Transverse colon (tissue), 4 donors: ENCODE results near the gene MIR17HG. TPM values are rescaled to one million over a fixed set of nuclear protein-coding genes. Genes with fewer than 3 reads are reported as not detected.

ENCODE experiments used
- DNase-seq: peaks from one replicate; pipeline ENCODE4 v3.0.0-alpha.2; 2019
- H3K27ac ChIP-seq, 4 donors: fragments of 200-600 bp; sonication (generic); 2 replicates each; pipeline ENCODE4 v1.5.1; 2016 to 2018; ENCODE audit warnings: inconsistent platforms in 4 of 4
- H3K27me3 ChIP-seq: fragments of 200-600 bp; sonication (generic); 2 replicates; pipeline ENCODE4 v1.5.1; 2017; ENCODE audit warnings: inconsistent platforms
- H3K36me3 ChIP-seq, 4 donors: fragments of 200-600 bp; sonication (generic); 2 replicates each; pipeline ENCODE4 v1.5.1; 2017 to 2019; ENCODE audit warnings: inconsistent platforms in 4 of 4
- H3K4me1 ChIP-seq, 4 donors: fragments of 200-600 bp; sonication (generic); 2 replicates each; pipeline ENCODE4 v1.5.1; 2017 to 2020; ENCODE audit warnings: inconsistent platforms in 4 of 4
- H3K4me3 ChIP-seq, 4 donors: fragments of 200-600 bp; sonication (generic); 1 replicate in 1 of 4; 2 replicates in 3 of 4; pipeline versions ENCODE4 v1.5.1 to v1.6.1; 2017 to 2019; ENCODE audit warnings: inconsistent platforms in 4 of 4
- H3K9me3 ChIP-seq, 2 donors: fragments of 200-600 bp; sonication (generic); 2 replicates each; pipeline ENCODE4 v1.5.1; 2017 to 2019; ENCODE audit warnings: inconsistent platforms in 2 of 2
- EP300 ChIP-seq: sonication (generic); formaldehyde crosslinking; IDR thresholded peaks from one replicate; pipeline ENCODE4 v1.6.1; 2017; ENCODE audit warnings: antibody characterized with exemption, low read depth
- POLR2A ChIP-seq: fragments of 450-650 bp; IDR thresholded peaks from one replicate; pipeline ENCODE4 v1.6.1; 2016; ENCODE audit warnings: antibody characterized with exemption, mild to moderate bottlenecking, moderate library complexity
- POLR2AphosphoS5 ChIP-seq, 3 donors: sonication (generic); formaldehyde crosslinking; IDR thresholded peaks; one replicate each; pipeline ENCODE4 v1.6.1; 2016; ENCODE audit warnings: antibody characterized with exemption in 3 of 3
- WGBS, 2 donors: methylation state at CpG; one replicate each; pipeline ENCODE4 v1.1.5; 2018; ENCODE audit warnings: low coverage in 1 of 2; 5-methylcytosine and 5-hydroxymethylcytosine counted together
- in situ Hi-C, 4 donors: fragments of 200-750 bp; cut with MboI; loops; one replicate each; pipeline versions ENCODE4 v1.15.0 to v1.15.1; 2017; ENCODE audit warnings: low sequenced_read_pairs in 3 of 4, low pct_ligation_motif_present in 1 of 4, low pct_unique_long_range_greater_than_20kb in 1 of 4
- intact Hi-C: fragments of 100-400 bp; cut with DNase I; formaldehyde crosslinking; loops from one replicate; pipeline ENCODE4 v1.15.1; 2023; ENCODE audit warnings: low total_unique reads
- total RNA-seq, 4 donors: library from RNA; depleted of rRNA; stranded (reverse); fragments of >200 nt; gene quantifications; one replicate each; pipeline ENCODE4 v1.1.0, GENCODE V29; 2016
- TF ChIP-seq, protein P1 (sequence below), 5 experiments: fragments of 200-600 bp in 3 of 5; fragments of 450-650 bp in 2 of 5; sonication (generic) in 3 of 5; IDR thresholded peaks; 1 replicate in 2 of 5; 2 replicates in 3 of 5; pipeline ENCODE4 v1.5.1; 2016 to 2017; ENCODE audit warnings: antibody characterized with exemption in 5 of 5, inconsistent platforms in 3 of 5, mild to moderate bottlenecking in 2 of 5, moderate library complexity in 1 of 5

MIR17HG gene
- total RNA-seq, 4 donors from 2014 or later, result 1.1 to 8.1 (median 2.2) TPM

DNA sequence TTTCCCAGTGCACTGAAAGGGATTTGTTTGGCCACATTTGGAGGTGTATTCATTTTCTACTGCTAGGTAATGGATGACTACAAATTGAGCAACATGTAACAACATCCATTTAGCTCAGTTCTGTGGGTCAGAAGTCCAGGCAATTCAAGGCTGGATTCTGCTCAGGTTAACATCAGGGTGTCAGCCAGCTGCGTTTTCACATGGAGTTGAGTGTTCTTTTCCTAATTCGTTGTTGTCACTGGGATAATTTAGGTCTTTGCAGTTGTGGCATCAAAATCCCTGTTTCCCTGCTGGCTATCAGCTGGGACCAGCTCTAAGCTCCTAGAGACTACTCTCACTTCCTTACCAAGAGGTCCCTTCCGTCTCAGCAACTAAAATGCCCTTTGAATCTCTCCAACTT is 25.4 kb downstream of the MIR17HG start:
- H3K4me1 ChIP-seq, result no peaks in the 10 kb centered on the region
- in situ Hi-C loops (loop anchor here in 1 of 4 donors (10.0 kb wide), 1 partner anchor 352 kb away; no protein-coding TSS in a partner anchor), intact Hi-C loops (no loop called here)
- H3K4me3 ChIP-seq, result no peak overlapping the region
- no peak overlapping the region for H3K27ac ChIP-seq
- H3K27me3 ChIP-seq, result no peaks in the 10 kb centered on the region
- 62 to 63% methylated on average over 3 of the region's 3 CpGs for WGBS, 2 donors
- H3K9me3 ChIP-seq, result no peaks in the 10 kb centered on the region
- no peak for DNase-seq
- H3K36me3 ChIP-seq, result no peaks in the 10 kb centered on the region
- TF ChIP-seq POLR2AphosphoS5 (IDR thresholded peaks at IDR 0.05), result no peak
- no peak for TF ChIP-seq POLR2A
- no peak for TF ChIP-seq EP300
- TF ChIP-seq, protein P1, sequence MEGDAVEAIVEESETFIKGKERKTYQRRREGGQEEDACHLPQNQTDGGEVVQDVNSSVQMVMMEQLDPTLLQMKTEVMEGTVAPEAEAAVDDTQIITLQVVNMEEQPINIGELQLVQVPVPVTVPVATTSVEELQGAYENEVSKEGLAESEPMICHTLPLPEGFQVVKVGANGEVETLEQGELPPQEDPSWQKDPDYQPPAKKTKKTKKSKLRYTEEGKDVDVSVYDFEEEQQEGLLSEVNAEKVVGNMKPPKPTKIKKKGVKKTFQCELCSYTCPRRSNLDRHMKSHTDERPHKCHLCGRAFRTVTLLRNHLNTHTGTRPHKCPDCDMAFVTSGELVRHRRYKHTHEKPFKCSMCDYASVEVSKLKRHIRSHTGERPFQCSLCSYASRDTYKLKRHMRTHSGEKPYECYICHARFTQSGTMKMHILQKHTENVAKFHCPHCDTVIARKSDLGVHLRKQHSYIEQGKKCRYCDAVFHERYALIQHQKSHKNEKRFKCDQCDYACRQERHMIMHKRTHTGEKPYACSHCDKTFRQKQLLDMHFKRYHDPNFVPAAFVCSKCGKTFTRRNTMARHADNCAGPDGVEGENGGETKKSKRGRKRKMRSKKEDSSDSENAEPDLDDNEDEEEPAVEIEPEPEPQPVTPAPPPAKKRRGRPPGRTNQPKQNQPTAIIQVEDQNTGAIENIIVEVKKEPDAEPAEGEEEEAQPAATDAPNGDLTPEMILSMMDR (IDR thresholded peaks at IDR 0.05), result no peak

DNA sequence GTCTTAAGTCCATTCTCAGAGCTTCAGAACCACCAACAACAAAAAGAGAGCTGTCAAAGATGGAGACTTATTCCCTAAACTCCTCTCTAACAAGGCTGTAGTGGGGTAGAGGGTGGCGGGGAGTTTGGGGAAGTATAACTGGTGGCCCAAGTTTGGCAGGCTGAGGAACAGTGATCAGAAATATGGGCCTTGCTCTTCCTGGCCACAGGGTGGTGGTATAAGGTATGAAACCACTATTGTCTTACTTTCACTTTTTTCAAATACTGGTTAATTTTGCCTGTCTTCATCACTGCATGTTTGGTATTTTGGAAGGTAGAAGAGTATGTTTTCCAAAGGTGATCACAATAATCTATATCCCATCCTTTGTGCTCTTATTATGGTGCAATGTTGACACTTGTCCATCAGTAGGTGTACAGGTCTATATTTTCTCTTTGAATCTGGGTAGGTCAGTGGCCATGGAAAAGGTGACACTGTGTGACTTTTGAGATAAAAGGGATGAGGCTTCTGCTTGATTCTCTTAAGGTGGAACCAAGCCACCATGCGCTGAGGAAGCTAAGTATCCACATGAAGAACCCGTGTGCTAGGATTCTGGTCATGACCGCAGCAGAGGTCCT is 27.7 kb downstream of the MIR17HG start:
- no peak overlapping the region for H3K4me3 ChIP-seq
- in situ Hi-C loops (loop anchor here in 2 of 4 donors (10.0 to 25.0 kb wide), 2 partner anchors 337 to 350 kb away; no protein-coding TSS in a partner anchor), intact Hi-C loops (no loop called here)
- no peaks in the 10 kb centered on the region for H3K4me1 ChIP-seq
- no peaks in the 10 kb centered on the region for H3K9me3 ChIP-seq
- no peak overlapping the region for H3K27ac ChIP-seq
- 76% methylated on average over 4 of the region's 4 CpGs; no CpG with 5 or more reads in 1 of the 2 donors for WGBS, 2 donors
- no peaks in the 10 kb centered on the region for H3K27me3 ChIP-seq
- no peak for DNase-seq
- TF ChIP-seq, protein P1 (IDR thresholded peaks at IDR 0.05), result peak; percentile 23 to 44 (median 32)
- no peak for TF ChIP-seq EP300
- H3K36me3 ChIP-seq, result no peaks in the 10 kb centered on the region

DNA sequence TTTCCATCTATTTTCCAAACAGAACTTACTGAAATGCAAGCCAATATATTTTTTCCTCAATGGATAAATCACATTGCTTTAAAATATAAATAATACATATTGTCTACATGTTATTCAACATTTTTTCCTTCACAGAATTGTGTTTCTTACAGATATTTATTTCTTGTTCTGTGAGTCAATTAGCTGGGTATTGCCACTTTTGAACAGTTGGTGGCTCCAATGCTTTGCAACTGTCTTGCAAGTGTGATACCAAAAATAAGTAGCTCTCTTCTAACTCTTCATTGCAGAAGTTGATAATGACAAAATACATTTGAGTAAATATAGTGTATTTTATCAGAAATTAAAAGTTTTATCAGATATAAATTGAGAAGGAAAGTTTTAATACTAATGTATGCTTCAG is 33.9 kb downstream of the MIR17HG start:
- no peak overlapping the region for H3K4me3 ChIP-seq
- H3K36me3 ChIP-seq, result no peaks in the 10 kb centered on the region
- no peak for TF ChIP-seq EP300
- TF ChIP-seq, protein P1 (IDR thresholded peaks at IDR 0.05), result peak in 4 of 5 experiments; percentile 10 to 31 (median 20)
- no peaks in the 10 kb centered on the region for H3K4me1 ChIP-seq
- H3K9me3 ChIP-seq, result no peaks in the 10 kb centered on the region
- in situ Hi-C loops (loop anchor here in 2 of 4 donors (10.0 to 25.0 kb wide), 2 partner anchors 331 to 343 kb away; no protein-coding TSS in a partner anchor), intact Hi-C loops (no loop called here)
- no peak for DNase-seq
- peaks cover 14% of the 10 kb centered on the region for H3K27me3 ChIP-seq
- no peak overlapping the region for H3K27ac ChIP-seq

DNA sequence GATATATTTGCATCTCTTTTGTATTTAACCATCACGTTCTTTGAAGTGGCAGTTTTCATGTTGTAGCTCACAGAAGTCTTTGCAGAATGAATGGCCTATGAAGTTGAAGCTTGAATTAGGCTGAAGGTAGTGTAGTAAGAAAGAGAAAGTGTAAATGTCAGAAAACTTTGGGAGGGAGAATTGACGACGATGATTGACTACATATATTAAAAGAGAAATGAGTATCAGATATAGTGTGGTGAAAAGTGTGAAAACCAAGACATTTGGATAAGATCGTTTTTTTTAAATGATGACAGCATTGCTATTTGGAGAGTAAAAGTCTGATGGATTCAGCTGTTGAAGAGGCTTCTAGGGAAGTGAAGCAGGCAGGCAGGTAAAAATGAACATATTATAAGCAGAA is 36.3 kb downstream of the MIR17HG start:
- TF ChIP-seq POLR2AphosphoS5 (IDR thresholded peaks at IDR 0.05) (no peak), POLR2A (no peak)
- WGBS, 2 donors, result 58 to 72% methylated on average over 4 of the region's 4 CpGs
- Histone ChIP-seq H3K4me1 (no peaks in the 10 kb centered on the region), H3K27ac (no peak overlapping the region), H3K27me3 (peaks cover 17% of the 10 kb centered on the region), H3K4me3 (no peak overlapping the region), H3K36me3 (no peaks in the 10 kb centered on the region), H3K9me3 (no peaks in the 10 kb centered on the region)
- DNase-seq, result no peak
- intact Hi-C loops, result no loop called here
- in situ Hi-C loops, result loop anchor here in 2 of 4 donors (10.0 to 25.0 kb wide), 2 partner anchors 328 to 341 kb away; no protein-coding TSS in a partner anchor

DNA sequence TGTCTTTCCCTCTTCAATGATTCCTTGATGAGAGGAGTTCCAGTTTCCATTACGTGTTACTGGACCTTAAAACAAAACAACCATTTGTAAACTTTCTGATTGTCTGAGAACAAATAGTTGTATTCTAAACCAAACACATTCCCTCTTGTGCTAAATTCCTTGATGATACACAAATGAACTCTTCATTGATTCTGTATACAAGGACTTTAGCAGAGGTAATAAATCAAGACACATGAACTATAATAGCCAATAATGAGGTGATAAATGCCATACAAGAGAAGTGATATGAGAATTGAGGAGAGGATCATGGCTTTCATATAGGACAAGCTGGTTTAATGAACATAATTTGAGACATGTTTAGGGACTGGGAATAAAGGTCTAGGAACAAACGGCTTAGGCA is 37.4 kb downstream of the MIR17HG start:
- Histone ChIP-seq H3K36me3 (no peaks in the 10 kb centered on the region), H3K27ac (no peak overlapping the region), H3K9me3 (no peaks in the 10 kb centered on the region), H3K4me3 (no peak overlapping the region), H3K27me3 (peaks cover 18% of the 10 kb centered on the region), H3K4me1 (no peaks in the 10 kb centered on the region)
- TF ChIP-seq, protein P1 (IDR thresholded peaks at IDR 0.05), result no peak
- TF ChIP-seq EP300 (no peak), POLR2A (no peak), POLR2AphosphoS5 (IDR thresholded peaks at IDR 0.05) (no peak)
- no peak for DNase-seq
- 48 to 70% methylated on average over 2 of the region's 2 CpGs for WGBS, 2 donors
- intact Hi-C loops (no loop called here), in situ Hi-C loops (loop anchor here in 2 of 4 donors (10.0 to 25.0 kb wide), 2 partner anchors 327 to 340 kb away; no protein-coding TSS in a partner anchor)
